Bladder microvascular endothelial cell (primary cell): Measurements from ENCODE around the gene BSPH1. TPM values are rescaled to one million over a fixed set of nuclear protein-coding genes. Genes with fewer than 3 reads are reported as not detected.

Source experiments
- total RNA-seq: library from RNA; depleted of rRNA; stranded (reverse); fragments of >200 nt; gene quantifications from 2 replicates; pipeline ENCODE4 v1.2.3, GENCODE V29; 2014

The BSPH1 gene, protein sequence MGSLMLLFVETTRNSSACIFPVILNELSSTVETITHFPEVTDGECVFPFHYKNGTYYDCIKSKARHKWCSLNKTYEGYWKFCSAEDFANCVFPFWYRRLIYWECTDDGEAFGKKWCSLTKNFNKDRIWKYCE
- total RNA-seq, result not detected in 2 replicates

DNA sequence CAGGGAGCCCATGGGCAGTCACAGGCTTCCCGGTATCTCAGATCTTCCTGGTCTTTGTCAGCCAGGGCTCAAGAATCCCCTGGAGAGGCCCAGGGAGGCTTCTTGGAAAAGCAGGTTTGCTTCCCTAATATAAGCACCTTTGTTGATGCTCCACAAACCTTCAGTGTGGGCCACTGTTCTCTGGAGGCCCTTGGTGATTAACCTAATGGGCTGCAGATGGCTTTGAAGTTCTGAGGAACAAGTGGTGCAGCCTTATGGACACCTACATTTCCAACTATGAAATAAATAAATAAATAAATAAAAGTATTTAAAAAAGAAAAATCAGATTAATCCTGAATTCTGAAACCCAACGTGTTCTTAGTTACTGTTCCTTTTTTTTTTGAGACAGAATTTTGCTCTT lies at the start of gene BSPH1:
TSS of gene BSPH1 (minus strand) at position 101 of the 400 bp plus-strand sequence. CDS start at position 12, 89 bp downstream.

DNA sequence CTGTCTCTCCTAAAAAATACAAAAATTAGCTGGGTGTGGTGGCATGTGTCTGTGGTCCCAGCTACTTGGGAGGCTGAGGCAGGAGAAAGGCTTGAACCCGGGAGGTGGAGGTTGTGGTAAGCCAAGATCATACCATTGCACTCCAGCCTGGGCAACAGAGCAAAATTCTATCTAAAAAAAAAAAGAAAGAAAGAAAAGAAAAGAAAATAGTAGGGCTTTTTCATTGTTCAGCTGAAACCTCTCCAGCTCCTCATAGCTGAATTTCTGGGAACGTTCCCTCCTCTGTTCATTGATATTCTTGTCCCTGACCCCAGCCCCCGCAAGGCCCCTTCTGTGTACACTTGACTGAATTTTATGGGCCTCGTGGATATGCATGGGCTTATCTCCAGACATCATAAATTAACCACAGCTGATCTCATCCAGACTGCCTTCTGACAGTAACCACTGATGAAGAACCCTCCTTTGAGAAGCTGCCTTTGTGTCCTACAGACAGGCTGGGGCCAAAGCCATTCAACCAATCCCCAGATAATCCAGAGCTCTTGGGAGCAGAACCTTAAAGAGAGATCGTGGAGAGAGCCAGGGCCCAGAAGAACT lies 2.3 kb upstream of the BSPH1 start, which contains the start of gene ELSPBP1:
TSS of gene ELSPBP1 (plus strand) at position 424 of the 594 bp plus-strand sequence. CDS start 14,036 bp downstream, outside the sequence.

Other genes with a start within 250 kb of the BSPH1 start
- gene NOP53, start 246.6 kb downstream of the BSPH1 start, total RNA-seq, result 63.7 and 73.7 TPM in 2 replicates
- 204 and 262 TPM in 2 replicates for gene SELENOW, start 213.5 kb downstream of the BSPH1 start, total RNA-seq
- gene TPRX1, start 187.6 kb downstream of the BSPH1 start, total RNA-seq, result not detected in 2 replicates
- gene CRX, start 170.2 kb downstream of the BSPH1 start, total RNA-seq, result under 0.01 TPM in 1 of 2 replicates, not detected in the other
- not detected in 2 replicates for gene TPRX2, start 132.9 kb downstream of the BSPH1 start, total RNA-seq
- not detected in 2 replicates for gene SULT2A1, start 105.9 kb downstream of the BSPH1 start, total RNA-seq
- gene ELSPBP1, start 2.5 kb upstream of the BSPH1 start, total RNA-seq, result not detected in 2 replicates
- gene CABP5, start 51.9 kb upstream of the BSPH1 start, total RNA-seq, result not detected in 2 replicates
- gene PLA2G4C, start 118.6 kb upstream of the BSPH1 start, total RNA-seq, result 84.7 and 463 TPM in 2 replicates
- 46.9 and 49.3 TPM in 2 replicates for gene LIG1, start 178.2 kb upstream of the BSPH1 start, total RNA-seq
- 2.1 and 3.7 TPM in 2 replicates for gene ZSWIM9, start 178.5 kb upstream of the BSPH1 start, total RNA-seq